ENCODE results near the gene TIMM22.

The TIMM22 gene

DNA sequence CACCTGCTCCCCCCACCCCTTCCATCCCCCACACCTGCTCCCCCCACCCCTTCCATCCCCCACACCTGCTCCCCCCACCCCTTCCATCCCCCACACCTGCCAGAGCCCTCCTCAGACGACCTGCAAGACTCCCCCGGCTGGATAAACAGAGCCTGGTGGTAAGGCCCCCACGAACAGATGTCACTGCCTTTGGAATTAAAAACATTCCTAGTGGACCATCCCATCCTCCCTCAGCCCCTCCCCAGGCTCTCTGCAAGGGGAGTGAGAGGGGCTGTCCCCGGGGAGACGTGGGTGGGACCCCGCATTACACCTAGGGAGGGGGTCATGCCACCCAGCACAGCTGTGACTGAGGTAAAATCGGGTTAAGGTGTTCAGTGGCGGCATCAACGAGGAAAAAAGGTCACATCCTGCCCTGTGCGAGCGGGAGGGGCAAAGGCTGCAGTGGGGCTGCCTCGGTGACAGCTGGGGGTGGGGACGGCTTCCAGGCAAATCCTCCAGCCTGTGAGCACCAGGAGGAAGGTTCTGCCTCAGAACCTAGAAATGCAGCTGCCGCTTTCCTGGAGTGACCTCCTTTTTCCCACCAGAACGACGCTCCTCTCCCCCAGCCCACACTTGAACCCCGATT, 38.7 kb downstream of the TIMM22 start:
- no peak overlapping the region for H3K4me3 ChIP-seq (ENCODE audit: low read depth, low read length)
- H3K36me3 ChIP-seq (ENCODE audit: control insufficient read depth in 2 of 2, insufficient read depth in 1 of 2, low read length in 2 of 2) = peaks cover 0 to 37% of the 10 kb centered on the region in 2 experiments; a peak in 1 of 3 replicates
- peak; percentile 36; the same call in 1 of the 2 replicates for TF ChIP-seq GLIS1 (tag by site-specific recombination; IDR thresholded peaks at IDR 0.05)
- no peak for TF ChIP-seq ZNF514 (tag by site-specific recombination; IDR thresholded peaks at IDR 0.05)
- no peak for TF ChIP-seq ZNF792 (tag by site-specific recombination; IDR thresholded peaks at IDR 0.05)
- TF ChIP-seq, protein P1, sequence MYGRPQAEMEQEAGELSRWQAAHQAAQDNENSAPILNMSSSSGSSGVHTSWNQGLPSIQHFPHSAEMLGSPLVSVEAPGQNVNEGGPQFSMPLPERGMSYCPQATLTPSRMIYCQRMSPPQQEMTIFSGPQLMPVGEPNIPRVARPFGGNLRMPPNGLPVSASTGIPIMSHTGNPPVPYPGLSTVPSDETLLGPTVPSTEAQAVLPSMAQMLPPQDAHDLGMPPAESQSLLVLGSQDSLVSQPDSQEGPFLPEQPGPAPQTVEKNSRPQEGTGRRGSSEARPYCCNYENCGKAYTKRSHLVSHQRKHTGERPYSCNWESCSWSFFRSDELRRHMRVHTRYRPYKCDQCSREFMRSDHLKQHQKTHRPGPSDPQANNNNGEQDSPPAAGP (tag by site-specific recombination; IDR thresholded peaks at IDR 0.05) = 0 out of 2 replicates have a peak, but pooled peaks have one; percentile 52
- TF ChIP-seq KLF1 (tag by site-specific recombination; IDR thresholded peaks at IDR 0.05) = peak; percentile 46; the same call in 1 of the 2 replicates
- TF ChIP-seq ZNF341 (tag by site-specific recombination; IDR thresholded peaks at IDR 0.05; ENCODE audit: low read depth) = peak; percentile 33
- POLR2A ChIA-PET = no interaction called here
- CTCF ChIA-PET = no interaction called here
- no peak overlapping the region for H3K27ac ChIP-seq (ENCODE audit: extremely low read depth, low read depth, low read length)
- H3K4me1 ChIP-seq (ENCODE audit: control insufficient read depth, insufficient read depth, low read length) = no peaks in the 10 kb centered on the region
- no peaks in the 10 kb centered on the region for H3K9me3 ChIP-seq (ENCODE audit: control insufficient read depth, insufficient read depth, low read depth, low read length)

DNA sequence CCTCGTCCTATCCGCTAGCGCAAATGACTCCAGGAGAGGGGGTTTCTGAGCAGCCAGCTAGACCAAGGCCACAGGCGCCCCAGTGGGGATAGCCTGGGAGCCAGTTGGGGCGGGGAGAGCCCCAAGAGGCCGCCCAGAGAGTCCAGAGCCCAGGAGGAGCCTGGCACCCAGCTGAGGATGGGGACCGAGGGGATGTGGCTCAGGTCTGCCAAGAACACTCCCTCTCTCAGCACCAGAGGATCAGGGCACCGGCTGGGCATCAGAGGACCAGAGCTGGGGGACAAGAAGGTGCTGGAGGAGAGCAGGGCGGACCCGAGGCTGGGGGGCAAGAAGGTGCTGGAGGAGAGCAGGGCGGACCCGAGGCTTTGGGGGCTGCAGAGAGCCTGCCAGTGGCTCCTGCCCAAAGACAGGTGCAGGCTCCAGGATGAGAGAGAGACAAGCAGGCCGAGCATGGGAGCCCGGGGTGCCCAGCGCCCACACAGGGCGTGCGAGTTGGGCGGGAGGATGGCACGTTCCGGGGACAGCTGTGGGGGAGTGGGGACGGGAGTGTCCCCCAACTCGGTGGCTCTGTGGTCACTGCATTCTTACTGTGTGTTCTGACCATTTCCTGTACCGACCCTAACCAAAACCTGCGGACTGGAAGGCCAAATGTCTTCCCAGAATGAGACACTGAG, 39.4 kb downstream of the TIMM22 start:
- TF ChIP-seq ZNF184 (tag by site-specific recombination; IDR thresholded peaks at IDR 0.05) = no peak
- TF ChIP-seq ZNF768 (tag by site-specific recombination; IDR thresholded peaks at IDR 0.05) = no peak
- 0 out of 2 replicates have a peak, but pooled peaks have one; percentile 16 for TF ChIP-seq ZIC2 (tag by site-specific recombination; IDR thresholded peaks at IDR 0.05)
- Histone ChIP-seq H3K27ac (ENCODE audit: extremely low read depth, low read depth, low read length) (no peak overlapping the region), H3K4me1 (ENCODE audit: control insufficient read depth, insufficient read depth, low read length) (no peaks in the 10 kb centered on the region), H3K4me3 (ENCODE audit: low read depth, low read length) (no peak overlapping the region), H3K36me3 (ENCODE audit: control insufficient read depth in 2 of 2, insufficient read depth in 1 of 2, low read length in 2 of 2) (peaks cover 0 to 40% of the 10 kb centered on the region in 2 experiments; a peak in 1 of 3 replicates), H3K9me3 (ENCODE audit: control insufficient read depth, insufficient read depth, low read depth, low read length) (no peaks in the 10 kb centered on the region)
- POLR2A ChIA-PET = no interaction called here
- CTCF ChIA-PET = no interaction called here

DNA sequence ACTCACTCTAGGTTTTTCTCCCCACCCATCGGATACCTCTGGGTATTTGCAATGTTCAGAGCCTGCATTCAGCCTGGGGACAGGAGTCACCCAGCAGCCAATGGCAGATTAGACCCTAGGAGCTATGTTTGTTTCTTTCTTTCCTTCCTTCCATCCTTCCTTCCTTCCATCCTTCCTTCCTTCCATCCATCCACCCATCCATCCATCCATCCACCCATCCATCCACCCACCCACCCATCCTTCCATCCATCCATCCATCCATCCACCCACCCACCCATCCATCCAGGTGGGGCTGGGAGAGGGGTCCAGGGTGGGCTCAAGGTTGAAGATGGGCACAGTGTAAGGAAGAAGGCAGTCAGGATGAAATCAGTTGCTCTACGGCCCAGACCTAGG, 39.9 kb downstream of the TIMM22 start:
- Histone ChIP-seq H3K27ac (ENCODE audit: extremely low read depth, low read depth, low read length) (no peak overlapping the region), H3K36me3 (ENCODE audit: control insufficient read depth in 2 of 2, insufficient read depth in 1 of 2, low read length in 2 of 2) (peaks cover 0 to 42% of the 10 kb centered on the region in 2 experiments; a peak in 1 of 3 replicates), H3K4me3 (ENCODE audit: low read depth, low read length) (no peak overlapping the region), H3K4me1 (ENCODE audit: control insufficient read depth, insufficient read depth, low read length) (no peaks in the 10 kb centered on the region), H3K9me3 (ENCODE audit: control insufficient read depth, insufficient read depth, low read depth, low read length) (no peaks in the 10 kb centered on the region)
- ChIA-PET POLR2A (no interaction called here), CTCF (no interaction called here)
- TF ChIP-seq ZNF366 (tag by site-specific recombination; conservative IDR thresholded peaks at IDR 0.05) (peak; percentile 98), ZSCAN23 (tag by site-specific recombination; IDR thresholded peaks at IDR 0.05) (no peak)

DNA sequence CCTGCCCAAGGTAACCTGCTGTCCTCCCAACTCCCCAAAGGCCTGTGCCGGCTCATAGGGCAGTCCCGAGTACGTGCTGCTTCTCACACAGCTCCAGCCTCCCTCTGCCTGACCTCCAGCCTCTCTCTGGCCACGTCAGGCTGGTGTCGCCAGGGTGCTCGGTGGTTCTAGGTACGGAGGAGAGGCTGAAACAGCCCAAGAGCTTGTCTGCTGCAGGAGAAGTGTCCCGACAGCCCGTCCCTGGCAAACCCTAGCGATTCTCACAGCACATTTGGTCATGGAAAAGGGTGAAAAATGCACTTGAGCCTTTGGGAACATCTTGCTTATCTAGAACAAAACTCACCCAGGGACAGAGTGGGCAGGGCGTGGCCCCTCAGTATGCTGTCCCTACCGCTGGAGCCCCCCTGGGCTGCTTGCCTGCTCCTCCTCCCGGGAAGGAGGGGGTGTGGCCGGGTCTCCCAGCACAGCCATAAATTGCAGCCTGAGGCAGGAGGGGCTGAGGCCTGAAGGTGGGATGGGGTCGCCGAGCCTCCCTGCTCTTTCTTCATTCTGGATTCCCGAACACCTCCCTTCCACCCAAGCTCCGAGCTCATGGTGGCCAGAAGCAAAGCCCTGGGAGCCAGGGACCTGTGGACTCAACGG, 40.4 kb downstream of the TIMM22 start:
- Histone ChIP-seq H3K4me3 (ENCODE audit: low read depth, low read length) (no peak overlapping the region), H3K36me3 (ENCODE audit: control insufficient read depth in 2 of 2, insufficient read depth in 1 of 2, low read length in 2 of 2) (peaks cover 0 to 47% of the 10 kb centered on the region in 2 experiments; a peak in 1 of 3 replicates), H3K27ac (ENCODE audit: extremely low read depth, low read depth, low read length) (no peak overlapping the region), H3K9me3 (ENCODE audit: control insufficient read depth, insufficient read depth, low read depth, low read length) (no peaks in the 10 kb centered on the region), H3K4me1 (ENCODE audit: control insufficient read depth, insufficient read depth, low read length) (no peaks in the 10 kb centered on the region)
- CTCF ChIA-PET = interaction anchor here (0.6 to 1.3 kb wide), 2 partner anchors 41 to 110 kb away, joined by 3 read pairs; partner anchors contain the start of gene TIMM22
- POLR2A ChIA-PET = no interaction called here
- TF ChIP-seq ZNF596 (tag by site-specific recombination; IDR thresholded peaks at IDR 0.05) (no peak), SCRT1 (tag by site-specific recombination; IDR thresholded peaks at IDR 0.05; ENCODE audit: borderline replicate concordance) (no peak), ZNF776 (tag by site-specific recombination; IDR thresholded peaks at IDR 0.05; ENCODE audit: borderline replicate concordance) (no peak), ZNF2 (tag by site-specific recombination; IDR thresholded peaks at IDR 0.05) (no peak), ZNF426 (tag by site-specific recombination; IDR thresholded peaks at IDR 0.05) (no peak), ZNF350 (tag by site-specific recombination; IDR thresholded peaks at IDR 0.05) (no peak), KLF1 (tag by site-specific recombination; IDR thresholded peaks at IDR 0.05) (0 out of 2 replicates have a peak, but pooled peaks have one; percentile 12), ZNF654 (tag by site-specific recombination; IDR thresholded peaks at IDR 0.05; ENCODE audit: low read depth) (no peak), ZSCAN30 (tag by site-specific recombination; IDR thresholded peaks at IDR 0.05) (no peak), ZIC2 (tag by site-specific recombination; IDR thresholded peaks at IDR 0.05) (peak; percentile 37), ZNF785 (tag by site-specific recombination; IDR thresholded peaks at IDR 0.05) (no peak), ZNF391 (tag by site-specific recombination; IDR thresholded peaks at IDR 0.05; ENCODE audit: borderline replicate concordance, low read depth) (no peak), REPIN1 (tag by site-specific recombination; IDR thresholded peaks at IDR 0.05; ENCODE audit: low read depth) (no peak), ZNF174 (tag by site-specific recombination; IDR thresholded peaks at IDR 0.05) (no peak), ZNF837 (tag by site-specific recombination; IDR thresholded peaks at IDR 0.05) (no peak), ZNF707 (tag by site-specific recombination; IDR thresholded peaks at IDR 0.05) (no peak)
- TF ChIP-seq, protein P2, sequence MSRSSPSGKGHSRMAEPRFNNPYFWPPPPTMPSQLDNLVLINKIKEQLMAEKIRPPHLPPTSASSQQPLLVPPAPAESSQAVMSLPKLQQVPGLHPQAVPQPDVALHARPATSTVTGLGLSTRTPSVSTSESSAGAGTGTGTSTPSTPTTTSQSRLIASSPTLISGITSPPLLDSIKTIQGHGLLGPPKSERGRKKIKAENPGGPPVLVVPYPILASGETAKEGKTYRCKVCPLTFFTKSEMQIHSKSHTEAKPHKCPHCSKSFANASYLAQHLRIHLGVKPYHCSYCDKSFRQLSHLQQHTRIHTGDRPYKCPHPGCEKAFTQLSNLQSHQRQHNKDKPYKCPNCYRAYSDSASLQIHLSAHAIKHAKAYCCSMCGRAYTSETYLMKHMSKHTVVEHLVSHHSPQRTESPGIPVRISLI (tag by site-specific recombination; IDR thresholded peaks at IDR 0.05) = no peak

Measured in HEK293 (cell line).